ENCODE data around the gene F12.
A peak's percentile ranks its signal among the peaks of the same experiment; 100 is the strongest.

Gene F12

DNA sequence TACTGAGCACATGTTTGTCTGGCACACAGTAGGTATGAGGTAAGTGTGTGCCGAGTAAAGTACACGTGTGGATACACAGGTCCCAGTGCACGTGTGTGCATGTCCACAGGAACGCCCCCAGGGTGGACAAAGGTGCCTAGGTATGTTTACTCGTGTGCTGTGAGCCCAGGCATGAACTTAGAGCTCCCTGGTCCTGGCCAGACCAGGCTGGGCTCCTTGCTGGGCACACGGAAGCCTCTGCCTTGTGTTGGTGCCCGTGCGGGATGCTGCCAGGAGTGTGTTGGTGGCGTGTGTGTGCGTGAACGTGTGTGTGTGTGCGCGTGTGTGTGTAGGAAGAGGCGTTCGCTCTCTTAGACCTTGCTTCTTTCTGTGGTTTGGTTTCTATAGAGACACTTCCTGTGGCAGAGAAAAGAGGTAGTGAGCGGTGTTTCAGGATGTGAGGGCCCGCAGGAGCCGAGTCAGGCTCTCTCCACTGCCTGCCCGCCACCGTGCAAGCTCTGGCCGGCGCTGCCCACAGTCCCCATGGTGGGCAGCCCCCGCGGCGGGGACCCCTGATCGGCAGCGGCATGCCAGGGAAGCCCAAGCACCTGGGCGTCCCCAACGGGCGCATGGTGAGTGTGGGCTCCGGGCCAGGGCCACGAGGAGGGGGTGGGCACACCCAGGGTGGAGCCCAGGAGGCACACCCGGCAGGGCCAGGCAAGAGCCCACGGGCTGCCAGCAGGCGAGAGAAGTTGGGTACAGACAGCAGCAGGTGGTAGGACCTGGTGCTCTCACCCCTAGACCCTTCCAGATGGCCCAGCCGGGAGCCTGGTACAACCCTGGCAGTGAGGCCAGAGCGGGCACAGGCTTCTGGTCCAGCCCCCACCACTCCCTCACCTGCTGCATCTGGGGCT lies 51.7 kb downstream of the F12 start, which contains the start of gene RGS14:
Gene RGS14, plus strand, starts transcription at position 466 of the 893 bp plus-strand sequence. Its CDS starts 101 bp downstream, at position 567.
- DNase-seq (ENCODE audit: low read depth in 1 of 2, low spot score in 1 of 2): peak; percentile 42 to 59

DNA sequence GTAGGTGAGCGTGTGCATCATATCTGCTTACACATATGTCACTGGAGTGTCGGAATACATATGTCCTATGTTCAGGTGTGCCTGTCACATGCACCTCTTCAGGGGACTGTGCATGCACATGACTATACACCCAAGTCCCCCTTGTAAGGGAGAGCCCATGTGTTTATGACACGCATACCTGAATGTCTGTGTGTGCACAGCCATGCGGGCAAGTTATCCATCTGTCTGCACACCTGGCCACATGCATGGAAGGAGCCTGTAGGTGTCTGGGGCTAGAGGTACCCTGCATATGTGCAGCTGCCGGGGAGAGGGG lies 52.3 kb downstream of the F12 start:
- no peak for DNase-seq (ENCODE audit: low read depth in 1 of 2, low spot score in 1 of 2)

DNA sequence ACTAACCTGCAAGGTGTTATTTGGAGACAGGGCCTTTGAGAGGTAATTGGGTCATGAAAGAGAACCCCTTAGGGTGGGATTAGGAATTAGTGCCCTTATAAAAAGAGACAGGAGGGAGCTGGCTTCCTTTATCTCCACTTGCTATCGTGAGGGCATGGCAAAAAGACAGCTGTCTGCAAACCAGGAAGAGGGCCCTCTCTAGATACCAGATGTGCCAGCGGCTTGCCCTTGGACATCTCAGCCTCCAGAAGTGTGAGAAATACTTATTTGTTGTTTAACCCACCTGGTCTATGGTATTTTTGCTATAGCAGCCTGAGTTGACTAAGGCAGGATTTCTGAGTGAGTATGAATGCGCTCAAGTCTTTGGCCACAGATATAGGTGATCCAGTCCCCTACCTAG lies 52.6 kb downstream of the F12 start:
- DNase-seq (ENCODE audit: low read depth in 1 of 2, low spot score in 1 of 2): no peak

DNA sequence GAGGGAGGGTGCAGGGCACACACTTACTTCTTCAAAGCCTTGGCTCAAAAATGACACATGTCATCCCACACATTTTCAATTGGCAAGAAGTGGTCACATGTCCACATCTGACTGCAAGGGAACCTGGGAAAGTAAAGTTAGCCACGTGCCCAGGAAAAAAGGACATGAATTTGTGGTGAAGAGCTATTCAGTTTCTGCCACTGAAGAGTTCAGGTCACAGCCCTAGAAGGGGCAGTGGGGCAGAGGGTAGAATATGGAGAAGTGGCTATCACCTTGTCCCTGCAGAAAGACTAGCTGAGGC lies 53.5 kb downstream of the F12 start:
- no peak for DNase-seq (ENCODE audit: low read depth in 1 of 2, low spot score in 1 of 2)

DNA sequence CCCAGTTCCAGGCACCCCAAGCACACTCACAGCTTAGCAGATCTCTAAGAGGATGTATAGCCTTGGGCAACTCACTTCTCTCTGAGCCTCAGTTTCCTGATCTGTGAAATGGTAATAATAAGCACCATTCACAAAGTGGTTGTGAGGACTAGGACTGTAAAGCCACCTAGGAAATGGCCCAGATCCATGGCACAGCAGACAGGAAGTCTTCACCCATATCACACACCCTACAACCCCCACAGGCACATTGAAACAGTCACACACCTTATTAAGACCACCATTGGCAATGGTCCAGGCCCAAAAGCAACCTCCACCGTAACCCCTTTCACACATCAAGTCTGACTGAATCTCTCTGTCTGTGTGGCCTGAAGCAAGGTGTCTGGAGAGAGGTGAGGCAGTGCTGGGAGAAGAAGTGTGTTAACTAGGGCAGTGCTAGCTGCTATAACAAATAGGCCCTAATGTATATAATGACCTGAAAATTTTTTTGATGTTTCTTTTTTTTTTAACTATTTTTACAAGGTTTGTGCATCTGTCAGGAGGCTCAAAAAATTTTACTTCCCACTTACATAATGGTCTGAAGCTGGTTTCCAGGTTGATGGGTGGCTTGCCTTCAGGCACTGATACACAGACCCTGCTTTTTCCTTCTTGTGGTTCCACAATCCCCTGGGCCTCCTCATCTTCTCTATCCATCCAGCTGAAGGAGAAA lies 54.0 kb downstream of the F12 start:
- no peak for DNase-seq (ENCODE audit: low read depth in 1 of 2, low spot score in 1 of 2)

DNA sequence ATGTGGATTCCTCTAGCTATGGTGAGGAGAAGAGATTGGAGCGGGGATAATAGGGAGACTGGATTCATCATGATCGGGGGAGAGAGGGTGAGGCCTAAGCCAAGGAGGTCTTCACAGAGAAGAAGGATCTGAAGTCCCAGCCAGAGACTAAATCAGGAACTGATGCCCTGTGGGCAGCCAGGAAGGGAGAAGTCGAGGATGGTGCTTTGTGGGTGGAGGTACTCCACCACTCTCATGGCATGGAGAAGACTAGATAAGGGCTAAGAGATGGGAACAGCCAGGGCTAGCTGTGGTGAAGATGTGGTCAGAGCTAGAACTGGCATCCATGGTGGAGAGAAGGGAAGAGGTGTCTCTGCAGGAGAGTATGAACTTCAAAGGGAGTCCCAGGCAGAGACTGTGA lies 54.7 kb downstream of the F12 start:
- no peak for DNase-seq (ENCODE audit: low read depth in 1 of 2, low spot score in 1 of 2)

DNA sequence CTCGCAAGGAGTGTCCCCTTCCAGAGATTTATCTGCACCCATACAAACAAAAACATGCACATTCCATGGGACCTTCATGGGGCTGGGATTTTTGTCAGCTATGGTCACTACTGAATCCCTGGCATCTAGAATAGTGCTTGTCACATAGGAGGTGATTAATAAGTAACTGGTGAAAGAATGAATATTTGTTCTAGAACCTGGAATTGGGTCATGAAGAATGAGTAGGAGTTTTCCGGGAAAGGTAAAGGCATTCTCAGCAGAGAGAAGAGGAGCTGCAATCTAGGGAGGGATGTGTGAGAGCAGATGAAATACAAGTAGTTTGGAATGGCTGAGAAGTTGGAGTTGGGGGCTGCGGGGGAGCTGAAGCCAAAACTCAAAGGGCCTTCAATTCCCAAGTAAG lies 55.1 kb downstream of the F12 start:
- no peak for DNase-seq (ENCODE audit: low read depth in 1 of 2, low spot score in 1 of 2)

DNA sequence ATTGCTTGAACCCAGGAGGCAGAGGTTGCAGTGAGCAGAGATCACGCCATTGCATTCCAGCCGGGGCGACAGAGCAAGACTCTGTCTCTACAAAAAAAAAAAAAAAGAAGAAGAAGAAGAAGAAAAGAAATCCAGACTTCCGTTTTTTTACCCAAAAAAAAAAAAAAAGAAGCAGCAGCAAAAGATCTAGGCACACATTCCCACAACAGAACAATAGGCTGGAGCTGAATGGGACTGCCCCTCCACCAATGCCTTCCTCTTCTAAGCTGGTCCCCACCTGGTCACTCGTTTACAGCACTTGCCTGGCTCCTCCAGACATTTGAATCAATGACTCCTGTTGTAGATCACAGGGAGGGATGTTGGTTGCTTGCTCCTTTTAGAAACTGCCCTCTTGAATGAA lies 56.3 kb downstream of the F12 start:
- DNase-seq (ENCODE audit: low read depth in 1 of 2, low spot score in 1 of 2): no peak

All from activated T-helper 1 cell treated with anti-CD3 and anti-CD28 coated beads, Interleukin-2, amount 50 U/mL, for 16 hours (primary cell).